GM18951 (cell line): Measurements from ENCODE around the gene KRTAP1-1.
"Not testable (repeated sequence)": the region's sequence is repeated elsewhere in the genome, so short reads cannot be mapped to it uniquely, and the experiment has no call there.

ENCODE experiments used
- POLR2A ChIP-seq: IDR thresholded peaks from 4 replicates; pipeline ENCODE4 v1.6.1; 2011; ENCODE audit warnings: mild to moderate bottlenecking; ENCODE audit not compliant: insufficient read length, insufficient read depth; ENCODE audit errors: extremely low read depth
- in situ Hi-C: fragments of 300-500 bp; cut with MboI; formaldehyde crosslinking; loops from one replicate; pipeline ENCODE4 v1.12.0; 2022; ENCODE audit warnings: low sequenced_read_pairs, mixed read lengths, inconsistent platforms; ENCODE audit not compliant: unreplicated experiment

The KRTAP1-1 gene

DNA sequence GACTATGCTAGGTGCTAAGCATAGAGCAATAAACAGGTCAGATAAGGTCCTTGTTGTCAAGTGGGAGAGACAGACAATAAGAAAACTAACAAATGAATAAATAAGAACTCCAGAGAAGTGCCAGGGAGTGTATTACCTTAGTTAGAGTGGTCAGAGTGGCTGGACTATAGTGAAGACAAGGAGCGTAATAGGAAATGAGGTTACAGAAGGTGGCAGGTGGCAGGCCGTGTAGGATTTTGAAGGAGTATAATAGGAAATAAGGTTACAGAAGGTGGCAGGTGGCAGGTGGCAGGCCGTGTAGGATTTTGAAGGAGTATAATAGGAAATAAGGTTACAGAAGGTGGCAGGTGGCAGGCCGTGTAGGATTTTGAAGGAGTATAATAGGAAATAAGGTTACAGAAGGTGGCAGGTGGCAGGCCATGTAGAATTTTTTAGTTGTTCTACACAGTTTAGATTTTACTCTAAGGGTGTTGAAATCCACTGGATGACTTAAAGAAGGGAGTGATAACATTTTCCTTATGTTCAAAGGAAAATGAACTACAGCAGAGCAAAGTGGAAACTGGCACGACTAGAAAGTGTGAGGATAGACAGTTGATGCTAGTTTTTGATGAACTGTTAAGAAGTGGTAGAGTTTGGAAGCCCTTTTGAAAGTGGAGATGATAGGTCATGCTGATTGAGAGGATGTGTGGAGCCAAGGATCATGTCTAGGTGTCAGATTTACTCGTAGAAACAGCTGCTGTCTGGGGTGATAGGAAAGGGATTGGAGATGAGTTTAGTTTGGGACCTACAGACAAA lies 28.7 kb downstream of the KRTAP1-1 start:
- no peak for TF ChIP-seq POLR2A
- in situ Hi-C loops, result no loop called here

DNA sequence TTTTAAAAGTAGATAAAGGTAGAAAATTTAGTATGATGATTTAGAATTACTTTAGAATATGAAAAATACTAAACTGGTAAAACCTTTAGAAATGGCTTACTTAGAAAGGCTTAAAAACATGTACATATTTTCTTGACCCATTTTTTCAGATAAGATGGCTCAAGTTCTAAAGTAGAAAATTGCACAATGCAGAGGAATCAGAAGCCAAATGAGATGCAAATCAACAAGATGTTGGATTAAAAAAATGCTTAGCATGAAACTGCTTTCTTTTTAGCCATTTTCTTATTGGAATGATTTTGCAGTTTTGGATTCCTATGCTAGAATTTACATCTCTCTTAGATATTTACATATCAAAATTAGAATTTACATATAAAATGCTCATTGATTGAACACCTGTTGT lies 30.8 kb downstream of the KRTAP1-1 start:
- in situ Hi-C loops, result no loop called here
- TF ChIP-seq POLR2A, result no peak

DNA sequence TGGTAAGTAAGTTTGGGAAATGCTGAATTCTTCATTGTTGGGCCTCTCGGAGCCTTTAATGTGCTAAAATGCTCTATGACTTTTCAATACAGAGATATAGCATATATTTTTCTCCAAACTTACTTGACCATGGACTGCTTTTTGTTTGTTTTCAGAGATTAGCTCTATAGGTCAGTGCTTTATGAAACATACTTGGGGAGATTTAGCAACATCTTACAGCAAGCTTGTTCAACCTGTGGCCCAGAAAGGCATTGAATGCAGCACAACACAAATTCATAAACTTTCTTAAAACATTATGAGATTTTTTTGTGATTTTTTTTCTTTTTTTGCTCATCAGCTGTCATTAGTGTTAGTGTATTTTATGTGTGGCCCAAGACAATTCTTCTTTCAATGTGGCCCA lies 31.3 kb downstream of the KRTAP1-1 start:
- no peak for TF ChIP-seq POLR2A
- in situ Hi-C loops, result no loop called here

DNA sequence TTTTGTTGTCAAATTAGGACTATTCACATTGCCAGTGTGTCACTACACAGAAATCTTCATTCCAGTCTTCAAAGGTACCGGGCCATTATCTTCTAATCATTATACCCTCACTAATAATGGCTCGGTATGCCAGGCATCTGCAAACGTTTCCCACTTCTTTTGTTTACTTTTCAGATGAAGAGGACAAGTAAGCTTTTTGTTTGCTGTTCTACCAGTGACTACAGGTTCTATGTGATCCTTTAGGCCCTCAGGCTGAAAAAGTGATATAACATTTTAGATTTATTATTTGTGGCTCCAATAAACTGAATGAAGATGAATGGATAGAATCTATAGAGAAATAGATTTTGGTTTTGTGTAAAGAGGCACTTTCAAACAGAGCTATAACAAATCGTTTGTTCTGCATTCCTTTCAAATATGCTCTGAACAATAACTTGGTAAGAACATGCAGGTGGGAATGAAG lies 31.9 kb downstream of the KRTAP1-1 start:
- in situ Hi-C loops, result no loop called here
- no peak for TF ChIP-seq POLR2A

DNA sequence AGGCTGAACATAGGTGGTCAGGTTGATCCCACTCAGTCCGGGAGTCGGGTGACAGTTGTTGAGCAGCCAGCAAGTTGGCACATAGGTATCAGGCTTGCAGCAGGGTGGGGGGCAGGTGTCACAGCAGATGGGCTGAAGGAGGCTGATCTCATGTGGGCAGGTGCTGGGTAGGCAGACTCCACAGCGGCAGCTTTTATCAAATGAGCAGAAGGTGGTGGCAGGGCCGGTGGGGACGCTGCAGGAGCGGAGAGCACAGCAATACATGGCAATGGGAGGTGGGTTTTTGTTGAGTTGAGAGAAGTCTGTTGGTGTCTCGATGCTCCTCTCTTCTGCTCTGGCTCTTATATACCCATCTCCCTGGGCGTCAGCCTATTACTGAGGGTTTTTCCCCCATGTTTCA lies 32.4 kb downstream of the KRTAP1-1 start, which contains the start of gene KRTAP3-1:
TSS of gene KRTAP3-1 (minus strand) at position 318 of the 400 bp plus-strand sequence. CDS start at position 264, 54 bp downstream.
- in situ Hi-C loops, result no loop called here
- no peak for TF ChIP-seq POLR2A

DNA sequence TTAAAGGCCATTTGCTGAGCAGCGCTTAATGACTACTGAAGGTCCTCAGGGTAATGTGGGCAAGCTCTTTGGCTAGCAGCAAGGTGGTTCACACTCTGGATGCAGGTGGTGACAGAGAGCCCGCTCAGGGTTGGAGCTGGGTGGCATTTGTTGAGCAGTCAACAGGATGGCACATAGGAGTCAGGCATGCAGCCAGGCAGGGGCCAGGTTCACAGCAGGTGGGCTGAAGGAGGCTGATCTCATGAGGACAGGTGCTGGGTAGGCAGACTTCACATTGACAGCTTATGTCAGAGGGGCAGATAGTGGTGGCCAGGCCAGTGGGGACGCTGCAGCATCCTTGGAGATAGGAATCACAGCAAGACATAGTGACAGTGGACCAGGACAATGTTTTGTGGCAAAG lies 36.9 kb downstream of the KRTAP1-1 start:
- TF ChIP-seq POLR2A, result no peak
- in situ Hi-C loops, result no loop called here

DNA sequence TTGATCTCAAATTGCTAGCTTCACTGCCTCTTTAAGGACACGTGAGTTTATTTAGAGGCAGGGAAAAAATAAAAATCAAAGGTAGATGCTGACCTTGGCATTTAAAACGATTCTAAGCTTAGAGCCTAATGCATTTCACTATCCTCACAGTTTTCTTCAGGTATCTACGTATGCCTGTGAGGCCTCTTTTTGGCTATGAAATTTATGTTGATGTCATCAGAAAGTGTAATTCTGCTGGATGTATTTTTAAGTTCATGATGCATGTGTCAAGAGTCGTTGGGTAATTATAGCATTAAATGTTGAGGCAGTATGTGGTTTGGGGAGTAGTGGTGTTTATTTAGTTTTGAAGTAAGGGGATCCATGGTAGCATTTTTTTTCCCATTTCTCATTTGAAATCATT lies 37.3 kb downstream of the KRTAP1-1 start:
- in situ Hi-C loops, result no loop called here
- no peak for TF ChIP-seq POLR2A

DNA sequence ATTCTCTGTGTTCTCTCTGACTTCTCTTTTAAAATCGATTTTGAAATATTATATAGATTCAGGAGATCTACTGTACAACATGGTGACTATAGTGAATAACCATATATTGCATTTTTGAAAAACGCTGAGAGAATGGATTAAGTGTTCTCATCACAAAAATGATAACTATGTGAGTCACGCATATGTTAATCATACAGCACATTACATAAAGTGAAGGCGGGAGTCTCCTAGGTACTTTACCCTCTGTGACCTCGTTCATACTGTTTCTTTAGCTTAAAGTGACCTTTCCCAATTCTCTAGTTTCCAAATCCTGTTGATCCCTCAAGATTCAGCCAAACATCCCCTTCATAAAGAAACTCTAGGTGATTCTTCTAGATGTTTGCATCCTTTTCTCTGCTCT lies 38.4 kb downstream of the KRTAP1-1 start:
- in situ Hi-C loops, result no loop called here
- TF ChIP-seq POLR2A, result no peak

DNA sequence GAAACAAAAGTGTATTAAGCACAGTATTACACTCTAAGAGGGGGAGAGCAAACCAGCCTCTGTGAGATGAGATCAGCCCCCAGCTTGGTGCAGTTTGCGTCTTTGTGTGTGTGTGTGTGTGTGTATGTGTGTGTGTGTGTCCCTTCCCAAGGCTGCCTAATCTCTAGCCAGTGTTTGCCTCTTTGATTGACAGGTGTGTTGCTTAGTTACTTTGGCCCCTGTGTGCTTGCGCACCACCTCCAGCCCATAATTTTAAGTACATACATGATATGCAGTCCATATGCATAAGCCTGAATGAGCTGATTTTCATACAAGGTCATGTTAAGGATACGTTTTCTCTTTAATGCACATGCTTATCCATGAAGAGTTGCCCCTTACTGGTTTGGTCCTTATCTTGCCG lies 39.5 kb downstream of the KRTAP1-1 start:
- TF ChIP-seq POLR2A, result no peak
- in situ Hi-C loops, result no loop called here

DNA sequence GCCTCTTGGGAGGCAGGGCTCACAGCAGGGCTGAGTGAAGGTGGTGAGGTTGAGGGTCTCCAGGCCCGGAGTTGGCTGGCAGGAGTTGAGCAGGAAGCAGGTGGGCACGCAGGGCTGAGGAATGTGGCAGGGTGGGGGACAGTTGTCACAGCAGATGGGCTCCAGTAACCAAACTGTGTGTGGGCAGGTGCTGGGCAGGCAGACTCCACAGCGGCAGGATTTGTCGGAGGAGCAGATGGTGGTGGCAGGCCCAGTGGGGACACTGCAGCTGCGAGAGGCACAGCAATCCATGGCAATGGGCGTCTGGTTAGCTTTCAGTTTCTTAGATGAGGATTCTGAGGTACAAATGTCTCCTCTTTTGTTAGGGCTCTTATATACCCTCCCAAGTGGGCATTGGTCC lies 41.7 kb downstream of the KRTAP1-1 start, which contains the start of gene KRTAP3-2:
TSS of gene KRTAP3-2 (minus strand) at position 344 of the 400 bp plus-strand sequence. CDS start at position 291, 53 bp downstream.
- in situ Hi-C loops, result not testable (repeated sequence)

DNA sequence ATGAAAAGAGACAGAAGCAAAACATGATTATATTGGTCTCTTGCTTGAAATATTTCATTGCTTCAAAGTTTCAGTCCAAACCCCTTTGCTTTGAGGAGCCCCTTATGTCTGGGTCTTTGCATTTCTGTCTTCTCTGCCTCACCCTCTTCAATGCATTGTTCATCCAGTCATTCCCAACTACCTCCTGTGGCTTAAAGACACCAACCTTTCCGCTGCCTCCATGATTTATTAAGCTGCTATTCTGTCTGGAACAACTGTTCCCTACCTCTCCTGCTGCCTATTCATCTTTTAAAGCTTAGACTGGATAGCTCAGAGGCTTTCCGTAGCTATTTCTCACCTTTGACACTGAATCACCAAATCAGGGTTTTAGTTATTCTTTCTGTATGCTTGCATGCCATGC lies 43.9 kb downstream of the KRTAP1-1 start:
- in situ Hi-C loops, result no loop called here
- TF ChIP-seq POLR2A, result no peak

DNA sequence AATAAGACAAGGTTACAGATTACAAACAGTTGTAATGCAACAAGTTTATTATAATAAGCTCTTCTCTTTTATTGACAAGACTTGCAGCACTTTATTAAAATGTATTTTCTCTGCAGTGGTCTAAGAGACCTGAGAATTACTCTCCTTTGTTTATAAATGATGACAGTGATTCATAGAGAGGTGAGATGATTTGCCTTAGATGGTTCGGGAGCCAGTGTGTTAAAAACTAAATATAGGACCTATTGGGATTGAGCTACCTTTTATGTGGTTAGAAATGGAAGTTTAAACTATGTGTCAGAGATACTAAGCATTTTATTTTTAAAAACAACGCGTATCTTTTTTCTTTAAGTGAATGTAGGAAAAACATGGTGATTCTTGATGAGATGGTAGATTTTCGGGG lies 44.4 kb downstream of the KRTAP1-1 start:
- TF ChIP-seq POLR2A, result no peak
- in situ Hi-C loops, result no loop called here

DNA sequence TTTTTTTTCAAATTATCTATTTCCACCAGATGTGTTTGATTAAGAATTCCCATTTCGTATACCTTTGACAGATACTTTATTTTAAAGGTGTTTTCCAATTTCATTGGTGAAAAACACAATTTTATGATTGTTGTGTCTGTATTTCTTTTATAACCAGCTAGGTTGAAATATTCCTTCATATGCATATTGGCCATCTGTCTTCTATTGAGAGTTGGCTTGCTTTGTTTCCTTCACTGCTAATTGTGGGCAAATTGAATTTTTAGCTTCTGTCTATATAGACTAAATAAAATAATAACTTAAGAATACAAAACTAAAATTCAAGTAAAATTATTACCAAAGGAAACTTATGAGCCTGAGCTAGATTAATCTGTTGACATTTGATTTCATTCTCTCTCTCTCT lies 46.1 kb downstream of the KRTAP1-1 start:
- no peak for TF ChIP-seq POLR2A
- in situ Hi-C loops, result no loop called here

DNA sequence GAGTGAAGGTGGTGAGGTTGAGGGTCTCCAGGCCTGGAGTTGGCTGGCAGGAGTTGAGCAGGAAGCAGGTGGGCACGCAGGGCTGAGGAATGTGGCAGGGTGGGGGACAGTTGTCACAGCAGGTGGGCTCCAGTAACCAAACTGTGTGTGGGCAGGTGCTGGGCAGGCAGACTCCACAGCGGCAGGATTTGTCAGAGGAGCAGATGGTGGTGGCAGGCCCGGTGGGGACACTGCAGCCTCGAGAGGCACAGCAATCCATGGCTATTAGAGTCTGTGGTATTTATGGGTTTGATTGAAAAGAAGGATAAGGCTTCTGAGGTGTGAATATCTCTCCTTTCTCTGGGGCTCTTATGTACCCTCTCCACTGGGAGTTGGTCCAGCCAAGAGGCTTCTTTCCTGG lies 47.4 kb downstream of the KRTAP1-1 start, which contains the start of gene KRTAP3-3:
TSS of gene KRTAP3-3 (minus strand) at position 326 of the 400 bp plus-strand sequence. CDS start at position 259, 67 bp downstream.
- no peak for TF ChIP-seq POLR2A
- in situ Hi-C loops, result no loop called here
